ENCODE measurements around the gene GRIK5. TPM values are rescaled to one million over a fixed set of nuclear protein-coding genes. Genes with fewer than 3 reads are reported as not detected.
A peak's percentile ranks its signal among the peaks of the same experiment; 100 is the strongest.

GRIK5 gene
- total and polyA plus RNA-seq, 2 of the 8 experiments (the other 6 are each of a cell fraction or from before 2014, with no cell fraction given) = 17.8 to 42.9 TPM

GRCh38 chr19:42117076-42117475 lies 47.1 kb upstream of the GRIK5 start:
- CTCF ChIA-PET (ENCODE audit: partially characterized antibody) = interaction anchor here (1.0 to 5.0 kb wide), 7 partner anchors 9 to 123 kb away, joined by 3 to 38 read pairs (median 4); partner anchors contain the start of gene POU2F2
- POLR2A ChIA-PET (ENCODE audit: partially characterized antibody) = interaction anchor here (1.2 kb wide), 1 partner anchor 123 kb away, joined by 3 read pairs; no protein-coding TSS in a partner anchor
- Histone ChIP-seq H3K9ac (replicated peaks in 1 of 4; ENCODE audit: extremely low read depth in 1 of 4, low read depth in 3 of 4, low read length in 3 of 4) (no peak overlapping the region), H4K8ac (ENCODE audit: extremely low read depth, insufficient read depth, low read length) (no peak overlapping the region), H2BK5ac (ENCODE audit: low read depth, low read length) (no peak overlapping the region), H2BK12ac (ENCODE audit: low read depth, low read length) (no peak overlapping the region), H2AFZ (ENCODE audit: low read length) (no peak overlapping the region), H3K18ac (ENCODE audit: extremely low read depth, low read length) (no peak overlapping the region), H2BK15ac (ENCODE audit: low read length) (peak overlapping the region; percentile 40; the same call in 1 of the 2 replicates), H3K4ac (replicated peaks; ENCODE audit: insufficient read length, low read depth, low read length) (no peak overlapping the region), H3K79me1 (ENCODE audit: low read depth, low read length) (no peaks in the 10 kb centered on the region), H3K14ac (ENCODE audit: insufficient read length) (no peak overlapping the region), H3K4me2 (ENCODE audit: insufficient read depth in 1 of 2, low read depth in 2 of 2, low read length in 2 of 2) (no peak overlapping the region), H3K36me3 (ENCODE audit: control insufficient read depth in 2 of 4, insufficient read depth in 4 of 4, low read length in 3 of 4) (no peaks in the 10 kb centered on the region), H3K4me3 (ENCODE audit: extremely low read depth in 1 of 4, insufficient read depth in 2 of 4, low read depth in 3 of 4, low read length in 4 of 4) (no peak overlapping the region), H2AK5ac (ENCODE audit: low read depth, low read length) (peak overlapping the region; percentile 82; the same call in 1 of the 2 replicates), H3K23ac (ENCODE audit: insufficient read length) (no peak overlapping the region), H3K56ac (replicated peaks; ENCODE audit: insufficient read length, low read depth, low read length) (no peak overlapping the region), H3K4me1 (replicated peaks in 1 of 4; ENCODE audit: control insufficient read depth in 3 of 4, insufficient read depth in 4 of 4, low read length in 3 of 4) (peaks cover 8 to 24% (median 16%) of the 10 kb centered on the region in 4 experiments), H3K27me3 (replicated peaks in 1 of 4; ENCODE audit: control insufficient read depth in 3 of 4, extremely low read depth in 1 of 4, insufficient read depth in 3 of 4, low read length in 3 of 4) (no peaks in the 10 kb centered on the region), H4K5ac (ENCODE audit: insufficient read length, low read depth, low read length) (no peak overlapping the region), H2BK120ac (replicated peaks; ENCODE audit: low read depth, low read length) (no peak overlapping the region), H2BK20ac (ENCODE audit: low read length) (no peak overlapping the region), H3K9me3 (ENCODE audit: insufficient read depth in 2 of 2, low read depth in 1 of 2, low read length in 1 of 2) (no peaks in the 10 kb centered on the region), H4K20me1 (replicated peaks in 1 of 2; ENCODE audit: control insufficient read depth in 1 of 2, insufficient read depth in 2 of 2, low read length in 2 of 2) (no peaks in the 10 kb centered on the region), H3K27ac (ENCODE audit: low read depth, low read length) (no peak overlapping the region), H3K79me2 (ENCODE audit: control insufficient read depth in 1 of 2, insufficient read depth in 2 of 2, low read length in 2 of 2) (no peaks in the 10 kb centered on the region), H3K23me2 (ENCODE audit: low read depth, low read length) (no peaks in the 10 kb centered on the region), H4K91ac (replicated peaks; ENCODE audit: insufficient read length, low read length) (no peak overlapping the region)
- 83% methylated on average over 6 of the region's 6 CpGs; no CpG with 5 or more reads in 1 of the 2 experiments for WGBS, 2 experiments (ENCODE audit: extremely low coverage in 1 of 2, insufficient coverage in 1 of 2, insufficient read length in 1 of 2, insufficient replicate concordance in 2 of 2, low coverage in 1 of 2, low lambda C conversion rate in 2 of 2, missing lambda C conversion rate in 1 of 2)
- FAIRE-seq = no peak
- no peak for TF ChIP-seq HDAC2 (IDR thresholded peaks at IDR 0.05; ENCODE audit: borderline replicate concordance in 1 of 2, low read depth in 2 of 2, low read length in 2 of 2)
- TF ChIP-seq POLR2AphosphoS5 (IDR thresholded peaks at IDR 0.05; ENCODE audit: low read depth, low read length) = no peak
- no peak for DNase-seq (ENCODE audit: low read depth in 1 of 2, low spot score in 2 of 2)
